KBM-7 (cell line): Measurements from ENCODE around the gene SKA3.

Source experiments
- DNase-seq: peaks from one replicate; pipeline ENCODE4 v3.0.0-alpha.2; 2015
- in situ Hi-C: fragments of 300-500 bp; cut with MboI; formaldehyde crosslinking; loops from 2 replicates; pipeline ENCODE4 v1.14.3; 2020; ENCODE audit warnings: low sequenced_read_pairs, low pct_unique_long_range_greater_than_20kb, mixed read lengths

The SKA3 gene

GRCh38 chr13:21120191-21120590 lies 56.2 kb downstream of the SKA3 start:
- no peak for DNase-seq
- in situ Hi-C loops, result no loop called here

- no peak for DNase-seq
- in situ Hi-C loops, result no loop called here
Measured at GRCh38 chr13:21119526-21119925, 56.8 kb downstream of the SKA3 start.

DNA sequence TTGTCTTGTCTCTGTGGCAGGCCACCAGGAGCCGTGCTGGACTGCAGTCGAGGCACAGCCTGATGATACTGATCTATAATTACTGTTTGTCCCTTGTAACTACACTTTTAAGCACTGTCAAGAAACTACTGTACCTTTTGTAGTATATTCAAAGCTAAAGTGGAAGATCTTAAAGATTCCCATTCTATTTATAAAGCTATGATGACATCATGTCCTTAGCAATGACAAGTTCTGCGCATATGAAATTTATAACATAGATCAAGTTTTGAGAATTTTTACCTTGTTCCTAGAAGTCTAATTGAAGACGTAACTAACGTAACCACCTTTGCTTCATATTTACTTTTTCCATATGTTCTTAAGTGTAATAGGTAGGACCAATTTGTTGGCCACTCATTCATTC lies 58.2 kb downstream of the SKA3 start:
- in situ Hi-C loops, result no loop called here
- DNase-seq, result no peak

DNA sequence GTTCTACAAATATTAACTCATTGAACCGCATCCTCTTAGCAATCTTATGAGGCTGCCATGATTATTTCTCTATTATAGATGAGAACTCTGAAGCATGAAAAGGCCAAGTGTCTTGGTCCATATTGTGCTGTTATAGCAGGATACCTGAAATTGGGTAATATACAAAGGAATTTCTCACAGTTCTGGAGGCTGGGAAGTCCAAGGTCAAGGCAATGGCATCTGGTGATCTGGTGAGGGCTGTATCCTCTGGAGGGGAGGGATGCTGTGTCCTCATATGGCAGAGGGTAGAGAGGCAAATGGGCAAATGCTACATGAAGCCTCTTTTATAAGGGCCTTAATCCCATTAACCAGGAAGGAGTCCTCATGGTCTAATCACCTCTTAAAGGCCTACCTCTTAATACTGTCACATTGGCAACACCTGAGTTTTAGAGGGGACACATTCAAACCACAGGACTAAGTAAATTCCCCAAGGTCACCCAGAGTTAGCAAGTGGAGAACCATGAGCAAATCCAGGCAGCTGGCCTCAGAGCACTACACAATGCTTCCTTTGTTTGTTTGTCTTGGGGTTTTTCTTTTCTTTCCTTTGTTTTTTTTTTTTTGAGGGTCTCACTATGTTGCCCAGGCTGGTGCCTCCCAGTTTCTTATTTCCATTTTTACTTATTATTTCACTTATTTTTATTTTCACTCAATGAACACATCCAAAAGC lies 59.1 kb downstream of the SKA3 start:
- no peak for DNase-seq
- in situ Hi-C loops, result no loop called here

DNA sequence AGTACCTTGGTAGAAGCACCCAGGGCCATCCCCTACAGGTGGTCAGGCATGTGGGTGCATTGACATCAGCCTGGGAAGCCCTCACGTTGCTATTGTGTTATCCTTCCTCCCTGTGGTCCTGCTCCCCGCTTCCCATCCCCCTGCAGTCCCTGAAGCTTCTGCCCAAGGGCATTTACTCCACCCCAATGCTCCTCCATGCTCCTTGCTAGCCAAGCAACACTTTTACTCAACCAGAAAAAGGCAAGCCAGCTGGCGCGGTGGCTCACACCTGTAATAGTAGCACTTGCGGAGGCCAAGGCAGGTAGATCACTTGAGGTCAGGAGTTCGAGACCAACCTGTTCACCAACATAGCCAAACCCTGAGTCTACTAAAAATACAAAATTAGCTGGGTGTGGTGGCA lies 60.2 kb downstream of the SKA3 start:
- DNase-seq, result no peak
- in situ Hi-C loops, result no loop called here

- in situ Hi-C loops, result no loop called here
- DNase-seq, result no peak
Measured at GRCh38 chr13:21115231-21115630, 61.1 kb downstream of the SKA3 start.

GRCh38 chr13:21111546-21111945 lies 64.8 kb downstream of the SKA3 start:
- in situ Hi-C loops, result no loop called here
- DNase-seq, result no peak

DNA sequence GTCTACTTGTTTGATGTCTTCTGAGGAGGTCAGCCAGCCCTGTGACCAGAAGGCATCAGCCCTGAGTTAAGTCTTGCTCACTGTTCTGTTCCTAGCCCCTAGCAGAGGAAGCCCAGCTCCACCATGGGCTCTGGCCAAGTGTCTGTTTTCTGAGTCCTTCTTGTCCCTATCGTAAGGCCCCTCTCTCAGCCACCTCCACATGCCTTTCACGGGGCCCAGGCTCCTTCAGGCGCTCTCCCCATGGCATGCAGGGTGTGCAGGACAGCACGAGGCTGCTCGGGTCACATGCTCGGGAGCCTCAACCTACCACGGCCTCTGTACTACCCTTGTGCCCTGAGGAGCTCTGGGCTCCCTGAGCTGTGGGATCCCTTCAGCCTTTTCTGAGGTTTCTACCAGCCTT lies 67.2 kb downstream of the SKA3 start:
- in situ Hi-C loops, result no loop called here
- DNase-seq, result no peak

GRCh38 chr13:21106089-21106488 lies 70.3 kb downstream of the SKA3 start:
- DNase-seq, result no peak
- in situ Hi-C loops, result no loop called here

- in situ Hi-C loops, result no loop called here
- no peak for DNase-seq
Measured at GRCh38 chr13:21104199-21105019, 71.9 kb downstream of the SKA3 start.
